Posterior cingulate gyrus (tissue), 11 donors: ENCODE measurements around the gene CTNNBIP1.

Source experiments
- DNase-seq, 10 donors: peaks; one replicate each; pipeline versions ENCODE4 v3.0.0 to v3.0.0-alpha.2; 2020 to 2021; ENCODE audit warnings: mixed read lengths in 3 of 10
- intact Hi-C: fragments of 100-400 bp; cut with DNase I; formaldehyde crosslinking; loops from one replicate; pipeline ENCODE4 v1.15.1; 2023

The CTNNBIP1 gene

GRCh38 chr1:9842781-9843575, 67.1 kb downstream of the CTNNBIP1 start:
- peak in 3 of 10 donors; percentile 84 to 89 (median 87) for DNase-seq
- intact Hi-C loops = no loop called here

- DNase-seq = peak in 3 of 10 donors; percentile 50 to 70 (median 57)
- intact Hi-C loops = no loop called here
These were observed 67.9 kb downstream of the CTNNBIP1 start for GRCh38 chr1:9842073-9842711.

DNA sequence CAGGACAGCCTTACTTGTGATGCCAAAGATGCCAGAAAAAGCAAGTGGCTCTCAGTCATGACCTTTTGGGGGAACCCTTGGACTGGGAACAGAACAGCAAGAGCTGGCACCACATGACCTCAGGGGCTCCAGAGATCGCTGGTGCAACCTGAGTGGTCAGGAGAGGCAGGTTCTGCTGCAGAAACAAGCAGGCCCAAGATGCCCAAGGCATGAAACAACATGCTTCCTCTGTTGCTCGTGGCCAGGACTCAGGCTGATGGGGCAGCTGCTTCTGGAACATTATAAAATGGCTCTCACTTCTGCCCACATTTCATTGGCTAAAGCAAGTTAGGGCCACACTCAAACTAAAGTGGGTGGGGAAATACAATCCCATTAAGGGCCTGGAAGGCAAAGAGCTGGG, 68.6 kb downstream of the CTNNBIP1 start:
- peak in 1 of 10 donors; percentile 40 for DNase-seq
- intact Hi-C loops = no loop called here

DNA sequence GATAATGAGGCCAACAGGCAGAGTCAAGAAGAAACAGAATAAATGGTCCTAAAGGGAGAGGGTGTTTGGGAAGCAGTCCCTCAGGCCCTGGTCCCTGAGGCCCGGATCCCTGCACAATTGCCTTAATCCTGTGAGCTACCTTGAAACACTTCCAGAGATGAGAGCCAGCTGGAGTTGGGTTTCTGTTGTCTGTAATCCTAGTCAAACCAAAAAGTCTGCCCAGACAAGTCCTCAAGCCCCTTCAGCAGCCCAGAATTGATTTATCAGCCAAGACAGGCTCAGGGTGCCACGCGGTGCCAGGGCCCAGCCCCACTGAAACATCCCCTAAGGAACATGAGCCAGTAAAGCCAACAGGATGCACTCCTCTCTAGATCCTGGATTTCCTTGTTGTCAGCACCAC, 69.9 kb downstream of the CTNNBIP1 start:
- DNase-seq = peak in 2 of 10 donors; percentile 12 to 37
- intact Hi-C loops = no loop called here

- peak in 5 of 10 donors; percentile 46 to 90 (median 54) for DNase-seq
These were observed 71.1 kb downstream of the CTNNBIP1 start for GRCh38 chr1:9838946-9839345.

GRCh38 chr1:9836632-9836960, 73.5 kb downstream of the CTNNBIP1 start:
- intact Hi-C loops = no loop called here
- DNase-seq = no peak

More at GRCh38 chr1:9838946-9839345, 71.1 kb downstream of the CTNNBIP1 start:
- intact Hi-C loops = no loop called here

GRCh38 chr1:9835758-9836631, 74.1 kb downstream of the CTNNBIP1 start:
- DNase-seq = peak in 7 of 10 donors; percentile 40 to 94 (median 58)
- intact Hi-C loops = no loop called here

- peak in 2 of 10 donors; percentile 63 to 81 for DNase-seq
These were observed 74.7 kb downstream of the CTNNBIP1 start for GRCh38 chr1:9835404-9835757.

GRCh38 chr1:9833632-9834031, 76.4 kb downstream of the CTNNBIP1 start:
- peak in 1 of 10 donors; percentile 9 for DNase-seq

More at GRCh38 chr1:9835404-9835757, 74.7 kb downstream of the CTNNBIP1 start:
- intact Hi-C loops = no loop called here

GRCh38 chr1:9827558-9828185, 82.4 kb downstream of the CTNNBIP1 start:
- DNase-seq = peak in 3 of 10 donors; percentile 40 to 83 (median 67)
- intact Hi-C loops = loop anchor here (10.0 kb wide), 1 partner anchor 867 kb away; no protein-coding TSS in a partner anchor

More at GRCh38 chr1:9833632-9834031, 76.4 kb downstream of the CTNNBIP1 start:
- intact Hi-C loops = no loop called here

DNA sequence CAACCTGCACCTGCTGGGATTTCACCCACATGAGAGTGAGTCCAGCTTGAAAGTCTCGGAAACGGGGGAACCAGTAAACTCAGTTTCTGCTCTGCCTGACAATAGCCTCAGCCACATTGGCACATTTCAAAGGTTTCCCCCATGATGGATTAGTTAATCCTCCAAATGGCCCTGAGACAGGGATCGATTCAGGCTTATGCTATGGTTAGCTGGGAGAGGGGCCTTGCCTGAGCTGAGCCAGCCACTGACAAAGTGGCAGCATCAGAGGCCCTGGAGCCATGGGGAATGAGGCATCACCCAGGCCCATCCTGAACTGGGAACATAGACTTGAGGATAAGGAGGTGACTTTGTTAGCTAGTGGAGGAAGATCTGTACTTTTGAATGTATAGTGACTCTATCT, 83.5 kb downstream of the CTNNBIP1 start:
- intact Hi-C loops = loop anchor here (10.0 kb wide), 1 partner anchor 868 kb away; no protein-coding TSS in a partner anchor
- DNase-seq = no peak

GRCh38 chr1:9826087-9826486, 84.0 kb downstream of the CTNNBIP1 start:
- DNase-seq = no peak
- intact Hi-C loops = loop anchor here (10.0 kb wide), 1 partner anchor 869 kb away; no protein-coding TSS in a partner anchor

- DNase-seq = peak in 4 of 10 donors; percentile 32 to 88 (median 74)
- intact Hi-C loops = loop anchor here (10.0 kb wide), 1 partner anchor 869 kb away; no protein-coding TSS in a partner anchor
These were observed 84.7 kb downstream of the CTNNBIP1 start for GRCh38 chr1:9825093-9826074.

DNA sequence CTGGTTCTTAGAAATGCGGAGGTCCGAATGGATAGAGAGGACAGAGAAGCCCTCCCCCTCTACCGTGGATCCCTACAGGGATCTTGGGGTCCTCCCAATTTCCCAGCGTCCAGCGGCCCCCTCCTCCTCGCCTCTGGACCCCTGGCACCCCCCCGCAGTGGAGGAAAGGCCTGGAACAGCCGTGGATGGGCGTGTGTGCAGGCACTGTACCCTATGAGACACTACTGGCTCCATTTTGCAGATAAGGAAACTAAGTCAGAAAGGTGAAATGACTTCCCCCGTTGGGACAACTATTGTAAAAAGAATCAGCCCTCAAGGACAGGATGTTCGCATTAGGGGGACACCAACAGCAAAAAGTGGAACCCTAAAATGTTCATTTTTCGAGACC, 85.4 kb downstream of the CTNNBIP1 start:
- intact Hi-C loops = loop anchor here (10.0 kb wide), 1 partner anchor 870 kb away; no protein-coding TSS in a partner anchor
- no peak for DNase-seq

GRCh38 chr1:9823943-9824701, 85.9 kb downstream of the CTNNBIP1 start, which contains the start of gene CLSTN1:
TSS of gene CLSTN1 (minus strand) at chr1:9823965. CDS start at chr1:9823733, 232 bp downstream.
- intact Hi-C loops = loop anchor here (10.0 kb wide), 1 partner anchor 871 kb away; no protein-coding TSS in a partner anchor
- DNase-seq = peak; percentile 86 to 99 (median 92)

DNA sequence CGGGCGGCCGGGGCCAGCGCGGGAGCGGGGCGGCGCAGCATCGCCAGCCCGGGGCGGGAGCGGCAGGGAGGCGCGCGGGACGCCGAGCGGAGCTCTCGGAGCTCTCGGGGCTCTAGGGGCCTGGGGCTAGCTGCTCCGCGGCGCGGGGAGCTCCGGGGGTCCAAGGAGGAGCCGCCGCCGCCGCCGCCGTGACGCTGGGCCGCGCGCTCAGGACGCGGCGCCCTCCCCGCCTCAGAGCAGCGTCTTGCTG, 86.5 kb downstream of the CTNNBIP1 start:
- intact Hi-C loops = loop anchor here (10.0 kb wide), 1 partner anchor 871 kb away; no protein-coding TSS in a partner anchor
- DNase-seq = no peak

GRCh38 chr1:9822897-9823692, 87.0 kb downstream of the CTNNBIP1 start:
- DNase-seq = peak in 9 of 10 donors; percentile 37 to 95 (median 62)
- intact Hi-C loops = loop anchor here (10.0 kb wide), 1 partner anchor 872 kb away; no protein-coding TSS in a partner anchor
